A549 (cell line): ENCODE data around the gene OSGEP.

Experiments
- CEBPB ChIP-seq, 2 experiments: fragments of >200 bp in 1 of 2; sonication (Bioruptor Twin) in 1 of 2; formaldehyde crosslinking in 1 of 2; IDR thresholded peaks; 2 replicates each; pipeline ENCODE4 v1.6.1; 2012 to 2016
- CTCF ChIP-seq: fragments of >200 bp; sonication (Bioruptor Twin); formaldehyde crosslinking; IDR thresholded peaks from 3 replicates; pipeline ENCODE4 v1.5.1; 2016
- EP300 ChIP-seq, 2 experiments: fragments of >200 bp; sonication (Bioruptor Twin); formaldehyde crosslinking; IDR thresholded peaks; 2 replicates in 1 of 2; 3 replicates in 1 of 2; pipeline ENCODE4 v1.6.1; 2016 to 2017
- HDAC2 ChIP-seq: fragments of 200-600 bp; sonication (generic); IDR thresholded peaks from 2 replicates; pipeline ENCODE4 v1.6.1; 2016
- PHF8 ChIP-seq: fragments of 200-600 bp; sonication (generic); IDR thresholded peaks from 2 replicates; pipeline ENCODE4 v1.6.1; 2016; ENCODE audit warnings: low read depth, mild to moderate bottlenecking, antibody characterized with exemption, moderate library complexity, borderline replicate concordance
- POLR2A ChIP-seq: IDR thresholded peaks from 2 replicates; pipeline ENCODE4 v1.6.1; 2012; ENCODE audit warnings: mild to moderate bottlenecking, low read length
- USF2 ChIP-seq: fragments of 450-650 bp; IDR thresholded peaks from 2 replicates; pipeline ENCODE4 v1.6.1; 2014; ENCODE audit warnings: antibody characterized with exemption

GRCh38 chr14:20435582-20436362 is 18.8 kb downstream of the OSGEP start, which contains the start of gene KLHL33:
- TF ChIP-seq USF2, result no peak
- no peak for TF ChIP-seq CTCF
- no peak for TF ChIP-seq CEBPB (IDR thresholded peaks at IDR 0.05)
- no peak for TF ChIP-seq POLR2A
- TF ChIP-seq PHF8, result no peak
- no peak for TF ChIP-seq EP300 (IDR thresholded peaks at IDR 0.05)
- TF ChIP-seq HDAC2, result no peak
